Endothelial cell of umbilical vein (primary cell): ENCODE measurements around the gene WARS2. TPM values are rescaled to one million over a fixed set of nuclear protein-coding genes. Genes with fewer than 3 reads are reported as not detected.

ENCODE experiments used
- BruUV-seq: library from RNA; stranded (reverse); fragments of 400-500 nt; replicated peaks from 2 replicates; lab custom pipeline; 2021; lab: Mats Ljungman, UMichigan
- CTCF ChIA-PET: fragments of 300-600, 350-600 bp; sonication (Branson Sonifier 250); formaldehyde crosslinking; loops from one replicate; lab custom pipeline; 2021; ENCODE audit warnings: antibody characterized with exemption, inconsistent platforms; lab: Charles Lee
- POLR2A ChIA-PET: fragments of 300-600, 350-600 bp; sonication (Branson Sonifier 250); formaldehyde crosslinking; loops from one replicate; lab custom pipeline; 2021; ENCODE audit warnings: antibody characterized with exemption, inconsistent platforms; lab: Charles Lee
- DNase-seq: peaks from one replicate; pipeline ENCODE4 v3.0.0-alpha.2; 2011; ENCODE audit warnings: low read depth, low spot score
- FAIRE-seq: peaks from 2 replicates; lab custom pipeline; 2011; peaks lifted over from hg19 to GRCh38; lab: Jason Lieb, UNC
- H2AFZ ChIP-seq: 2 replicates; pipeline ENCODE4 v1.6.0; 2012; ENCODE audit warnings: low read depth, low read length, control low read depth, inconsistent platforms
- H3K27ac ChIP-seq: 2 replicates; pipeline ENCODE4 v1.5.1; 2011; ENCODE audit warnings: low read depth, mild to moderate bottlenecking, control low read depth, low read length, moderate library complexity; ENCODE audit not compliant: insufficient read depth
- H3K27me3 ChIP-seq, 2 experiments: 2 replicates each; pipeline versions ENCODE4 v1.6.0 to v1.6.1; 2011; ENCODE audit warnings: low read length in 2 of 2, mixed read lengths in 1 of 2; ENCODE audit not compliant: control insufficient read depth in 2 of 2, insufficient read depth in 2 of 2
- H3K36me3 ChIP-seq, 2 experiments: 2 replicates in 1 of 2; 3 replicates in 1 of 2; pipeline ENCODE4 v1.5.1; 2011; ENCODE audit warnings: low read length in 2 of 2, mild to moderate bottlenecking in 1 of 2, moderate library complexity in 1 of 2; ENCODE audit not compliant: control insufficient read depth in 2 of 2, insufficient read depth in 2 of 2; ENCODE audit errors: extremely low read depth in 1 of 2
- H3K4me1 ChIP-seq: 3 replicates; pipeline ENCODE4 v1.5.1; 2011; ENCODE audit warnings: mild to moderate bottlenecking, low read length; ENCODE audit not compliant: control insufficient read depth, insufficient read depth; ENCODE audit errors: extremely low read depth
- H3K4me2 ChIP-seq: 2 replicates; pipeline ENCODE4 v1.6.1; 2011; ENCODE audit warnings: low read length, control low read depth, mixed read lengths; ENCODE audit not compliant: insufficient read depth
- H3K4me3 ChIP-seq, 3 experiments: fragments of 200-600 bp in 1 of 3; sonication (generic), shearing (Covaris generic) in 1 of 3; replicated peaks in 1 of 3; 2 replicates each; pipeline ENCODE4 v1.5.1; 2011 to 2016; ENCODE audit warnings: control low read depth in 3 of 3, low read length in 3 of 3, mild to moderate bottlenecking in 2 of 3, inconsistent platforms in 1 of 3, low read depth in 1 of 3, moderate library complexity in 1 of 3; ENCODE audit not compliant: insufficient read depth in 1 of 3
- H3K79me2 ChIP-seq: 2 replicates; pipeline ENCODE4 v1.6.0; 2012; ENCODE audit warnings: low read length, inconsistent platforms; ENCODE audit not compliant: control insufficient read depth, insufficient read depth
- H3K9ac ChIP-seq: replicated peaks from 2 replicates; pipeline ENCODE3; 2011; ENCODE audit warnings: low read length, control low read depth; ENCODE audit not compliant: insufficient read depth; ENCODE audit errors: extremely low read depth
- H3K9me1 ChIP-seq: replicated peaks from 3 replicates; pipeline ENCODE4 v1.6.0; 2011; ENCODE audit warnings: mild to moderate bottlenecking, low read length; ENCODE audit not compliant: control insufficient read depth, insufficient read depth; ENCODE audit errors: extremely low read depth
- H3K9me3 ChIP-seq: replicated peaks from 2 replicates; pipeline ENCODE4 v1.5.1; 2012; ENCODE audit warnings: low read length, inconsistent platforms; ENCODE audit not compliant: control insufficient read depth, insufficient read depth
- H4K20me1 ChIP-seq: replicated peaks from 2 replicates; pipeline ENCODE3; 2011; ENCODE audit warnings: mild to moderate bottlenecking, low read length; ENCODE audit not compliant: control insufficient read depth, insufficient read depth; ENCODE audit errors: extremely low read depth
- EZH2 ChIP-seq: IDR thresholded peaks from 2 replicates; pipeline ENCODE4 v1.6.1; 2012; ENCODE audit warnings: borderline replicate concordance, low read depth, mild to moderate bottlenecking, moderate library complexity, low read length, inconsistent platforms; ENCODE audit not compliant: severe bottlenecking
- FOS ChIP-seq: IDR thresholded peaks from 2 replicates; pipeline ENCODE4 v1.6.1; 2011; ENCODE audit warnings: mild to moderate bottlenecking, low read length, moderate library complexity, borderline replicate concordance; ENCODE audit not compliant: insufficient read depth
- GATA2 ChIP-seq: IDR thresholded peaks from 2 replicates; pipeline ENCODE4 v1.7.0; 2011; ENCODE audit warnings: low read depth, mild to moderate bottlenecking, moderate library complexity, mixed read lengths, low read length; ENCODE audit not compliant: insufficient read length, insufficient read depth
- JUN ChIP-seq: IDR thresholded peaks from 2 replicates; pipeline ENCODE4 v1.6.1; 2011; ENCODE audit warnings: borderline replicate concordance, low read depth; ENCODE audit not compliant: insufficient read length, insufficient read depth
- MYC ChIP-seq: IDR thresholded peaks from one replicate; pipeline ENCODE4 v1.6.1; 2011; ENCODE audit warnings: mild to moderate bottlenecking, low read depth, low read length
- POLR2A ChIP-seq: IDR thresholded peaks from 2 replicates; pipeline ENCODE4 v1.6.1; 2012; ENCODE audit warnings: low read depth, mild to moderate bottlenecking, control low read depth, low read length
- POLR2AphosphoS5 ChIP-seq: IDR thresholded peaks from 2 replicates; pipeline ENCODE4 v1.6.1; 2012; ENCODE audit warnings: low read depth, mild to moderate bottlenecking, control low read depth, low read length, moderate library complexity; ENCODE audit not compliant: insufficient read depth
- dilution Hi-C: fragments of 300-500 bp; cut with MboI; formaldehyde crosslinking; loops from one replicate; pipeline ENCODE4 v1.15.0; 2019; ENCODE audit warnings: low sequenced_read_pairs; ENCODE audit not compliant: extremely low pct_ligation_motif_present
- intact Hi-C: fragments of 100-400 bp; cut with micrococcal nuclease; formaldehyde crosslinking; loops from one replicate; pipeline ENCODE4 v1.10.0; 2022
- polyA plus RNA-seq, 4 experiments: library from polyadenylated mRNA; depleted of rRNA in 3 of 4; stranded (reverse) in 3 of 4; unstranded in 1 of 4; fragments of >200 nt; gene quantifications; 2 replicates each; pipeline versions ENCODE4 v1.2.1 to v1.2.3, GENCODE V29; 2011 to 2012; ENCODE audit warnings: missing spikeins in 1 of 4
- total RNA-seq: library from RNA; stranded (reverse); gene quantifications from 2 replicates; pipeline ENCODE4 v1.2.3, GENCODE V29; 2021
- TF ChIP-seq, protein P1 (sequence below), 2 donors: IDR thresholded peaks; 1 replicate in 1 of 2; 2 replicates in 1 of 2; pipeline ENCODE4 v1.5.1; 2011; ENCODE audit warnings: low read length in 2 of 2, mild to moderate bottlenecking in 2 of 2, moderate library complexity in 2 of 2, control low read depth in 1 of 2, inconsistent platforms in 1 of 2, low read depth in 1 of 2; ENCODE audit not compliant: insufficient read depth in 1 of 2; ENCODE audit errors: extremely low read depth in 1 of 2
- TF ChIP-seq, protein P2 (sequence below): IDR thresholded peaks from 2 replicates; pipeline ENCODE4 v1.6.1; 2011; ENCODE audit not compliant: insufficient read depth, insufficient read length

WARS2 gene
- total and polyA plus RNA-seq, 2 donors (not counting 3 experiments of a cell fraction or from before 2014, with no cell fraction given): 5.9 to 11.8 TPM

DNA sequence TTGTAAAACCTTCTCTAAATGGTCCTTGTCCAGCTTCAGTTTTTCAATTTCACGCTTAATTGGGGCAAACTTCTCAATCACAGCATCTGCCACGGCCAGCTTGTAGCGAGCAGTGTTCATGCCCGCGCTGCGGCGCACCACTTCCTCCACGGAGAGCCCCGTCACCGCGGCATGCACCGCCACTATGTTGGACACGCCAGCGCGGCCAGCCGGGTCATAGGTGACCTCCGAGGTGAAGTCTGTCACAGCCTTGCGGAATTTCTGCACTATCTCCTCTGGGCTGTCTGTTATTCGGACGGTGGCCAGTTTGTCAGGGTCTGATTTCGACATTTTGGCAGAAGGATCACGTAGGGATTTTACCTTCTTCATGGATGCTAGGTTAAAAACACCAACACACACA, 107.5 kb downstream of the WARS2 start:
- Histone ChIP-seq H3K27ac (no peak overlapping the region), H4K20me1 (no peaks in the 10 kb centered on the region), H3K9me1 (no peaks in the 10 kb centered on the region), H2AFZ (no peak overlapping the region), H3K4me1 (no peaks in the 10 kb centered on the region), H3K36me3 (no peaks in the 10 kb centered on the region), H3K9me3 (no peaks in the 10 kb centered on the region), H3K27me3 (no peaks in the 10 kb centered on the region), H3K4me2 (no peak overlapping the region), H3K9ac (no peak overlapping the region), H3K4me3 (no peak overlapping the region), H3K79me2 (no peaks in the 10 kb centered on the region)
- TF ChIP-seq EZH2: no peak
- TF ChIP-seq FOS: no peak
- no peak for TF ChIP-seq POLR2A
- TF ChIP-seq, protein P1, sequence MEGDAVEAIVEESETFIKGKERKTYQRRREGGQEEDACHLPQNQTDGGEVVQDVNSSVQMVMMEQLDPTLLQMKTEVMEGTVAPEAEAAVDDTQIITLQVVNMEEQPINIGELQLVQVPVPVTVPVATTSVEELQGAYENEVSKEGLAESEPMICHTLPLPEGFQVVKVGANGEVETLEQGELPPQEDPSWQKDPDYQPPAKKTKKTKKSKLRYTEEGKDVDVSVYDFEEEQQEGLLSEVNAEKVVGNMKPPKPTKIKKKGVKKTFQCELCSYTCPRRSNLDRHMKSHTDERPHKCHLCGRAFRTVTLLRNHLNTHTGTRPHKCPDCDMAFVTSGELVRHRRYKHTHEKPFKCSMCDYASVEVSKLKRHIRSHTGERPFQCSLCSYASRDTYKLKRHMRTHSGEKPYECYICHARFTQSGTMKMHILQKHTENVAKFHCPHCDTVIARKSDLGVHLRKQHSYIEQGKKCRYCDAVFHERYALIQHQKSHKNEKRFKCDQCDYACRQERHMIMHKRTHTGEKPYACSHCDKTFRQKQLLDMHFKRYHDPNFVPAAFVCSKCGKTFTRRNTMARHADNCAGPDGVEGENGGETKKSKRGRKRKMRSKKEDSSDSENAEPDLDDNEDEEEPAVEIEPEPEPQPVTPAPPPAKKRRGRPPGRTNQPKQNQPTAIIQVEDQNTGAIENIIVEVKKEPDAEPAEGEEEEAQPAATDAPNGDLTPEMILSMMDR (IDR thresholded peaks at IDR 0.05; ENCODE audit: extremely low read depth in 1 of 2, insufficient read depth in 1 of 2, low read depth in 1 of 2, low read length in 2 of 2): no peak
- TF ChIP-seq GATA2: no peak
- no peak for TF ChIP-seq POLR2AphosphoS5
- TF ChIP-seq MYC: no peak
- TF ChIP-seq, protein P2, sequence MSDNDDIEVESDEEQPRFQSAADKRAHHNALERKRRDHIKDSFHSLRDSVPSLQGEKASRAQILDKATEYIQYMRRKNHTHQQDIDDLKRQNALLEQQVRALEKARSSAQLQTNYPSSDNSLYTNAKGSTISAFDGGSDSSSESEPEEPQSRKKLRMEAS: no peak
- no peak for TF ChIP-seq JUN
- no peak for DNase-seq
- dilution Hi-C loops: no loop called here
- ChIA-PET POLR2A (no interaction called here), CTCF (no interaction called here)
- intact Hi-C loops: no loop called here
- BruUV-seq: no TSS peak
- FAIRE-seq: no peak
